ENCODE data around the gene DMXL2.

The DMXL2 gene

DNA sequence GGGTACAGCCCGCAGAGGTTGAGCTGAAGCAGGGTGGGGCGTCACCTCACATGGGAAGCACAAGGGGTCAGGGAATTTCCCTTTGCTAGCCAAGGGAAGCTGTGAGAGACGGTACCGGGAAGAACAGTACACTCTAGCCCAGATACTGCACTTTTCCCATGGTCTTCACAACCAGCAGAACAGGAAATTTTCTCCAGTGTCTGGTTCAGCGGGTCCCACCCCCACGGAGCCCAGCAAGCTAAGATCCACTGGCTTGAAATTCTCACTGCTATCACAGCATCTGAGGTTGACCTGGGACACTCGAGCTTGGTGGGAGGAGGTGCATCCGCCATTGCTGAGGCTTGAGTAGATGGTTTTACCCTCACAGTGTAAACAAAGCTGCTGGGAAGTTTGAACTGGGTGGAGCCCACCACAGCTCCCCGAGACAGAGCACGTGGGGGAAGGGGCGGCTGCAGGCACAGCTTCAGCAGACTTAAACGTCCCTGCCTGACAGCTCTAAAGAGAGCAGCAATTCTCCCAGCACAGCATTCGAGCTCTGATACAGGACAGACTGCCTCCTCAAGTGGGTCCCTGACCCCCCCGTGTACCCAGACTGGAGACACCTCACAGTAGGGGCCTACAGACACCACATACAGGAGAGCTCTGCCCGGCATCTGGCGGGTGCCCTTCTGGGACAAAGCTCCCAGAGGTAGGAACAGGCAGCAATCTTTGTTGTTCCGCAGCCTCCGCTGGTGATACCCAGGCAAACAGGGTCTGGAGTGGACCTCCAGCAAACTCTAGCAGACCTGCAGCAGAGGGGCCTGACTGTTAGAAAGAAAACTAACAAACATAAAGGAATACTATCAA is 53.4 kb downstream of the DMXL2 start:
- DNase-seq, result peak; percentile 9

DNA sequence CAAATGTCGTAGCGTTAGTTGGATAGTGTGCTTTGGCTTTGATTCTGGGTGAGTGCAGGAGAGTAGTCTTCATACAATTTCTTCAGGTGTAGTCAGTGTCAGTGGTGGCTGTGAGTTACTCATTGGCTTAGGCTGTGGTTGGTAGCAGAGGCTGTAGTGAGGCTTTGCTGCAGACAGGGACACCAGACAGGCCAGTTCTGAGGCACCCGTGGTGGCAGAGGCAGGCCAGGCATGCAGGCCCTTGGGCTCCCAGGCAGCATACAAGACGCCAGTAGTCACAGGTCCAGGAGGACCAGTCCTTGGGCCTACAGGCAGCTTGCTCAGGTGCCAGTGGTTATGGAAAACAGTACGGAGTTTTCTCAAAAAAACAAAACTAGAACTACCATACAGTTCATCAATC is 61.3 kb downstream of the DMXL2 start:
- no peak for DNase-seq

DNA sequence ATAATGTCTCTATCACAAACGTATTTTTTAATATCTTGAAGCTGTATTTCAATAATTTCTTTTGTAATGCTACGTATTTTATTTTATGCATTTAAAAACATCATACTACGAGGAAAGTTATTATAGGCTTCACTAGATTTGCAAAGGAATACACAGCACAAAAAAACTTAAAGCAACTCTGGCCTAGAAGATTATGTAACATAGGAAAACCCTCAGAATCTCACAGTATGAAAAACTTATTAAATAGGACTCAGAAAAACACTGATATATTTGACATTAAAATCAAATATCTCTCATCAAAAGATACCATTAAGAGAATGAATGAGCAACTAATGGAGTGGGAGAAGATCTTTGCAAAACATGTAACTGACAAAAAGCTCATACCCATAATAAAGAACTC is 63.7 kb downstream of the DMXL2 start:
- DNase-seq, result no peak

DNA sequence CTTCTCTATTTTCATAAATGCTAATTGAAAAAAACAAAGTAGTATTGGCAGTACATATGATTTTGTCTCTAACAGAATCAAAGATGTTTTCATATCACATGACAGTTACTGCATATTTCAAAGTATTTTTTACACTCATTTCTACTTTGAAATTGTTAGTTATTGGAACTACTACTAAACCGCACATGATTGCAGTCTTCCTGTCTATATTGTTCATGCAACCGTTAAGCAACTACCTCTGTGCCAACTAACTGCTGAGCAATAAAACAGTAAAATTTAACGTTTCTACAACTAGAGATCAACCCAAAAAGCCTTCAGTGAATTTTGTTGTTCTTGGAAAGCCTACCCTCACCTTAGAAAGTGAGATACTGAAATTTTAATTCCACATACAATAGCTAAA is 64.2 kb downstream of the DMXL2 start:
- DNase-seq, result no peak

DNA sequence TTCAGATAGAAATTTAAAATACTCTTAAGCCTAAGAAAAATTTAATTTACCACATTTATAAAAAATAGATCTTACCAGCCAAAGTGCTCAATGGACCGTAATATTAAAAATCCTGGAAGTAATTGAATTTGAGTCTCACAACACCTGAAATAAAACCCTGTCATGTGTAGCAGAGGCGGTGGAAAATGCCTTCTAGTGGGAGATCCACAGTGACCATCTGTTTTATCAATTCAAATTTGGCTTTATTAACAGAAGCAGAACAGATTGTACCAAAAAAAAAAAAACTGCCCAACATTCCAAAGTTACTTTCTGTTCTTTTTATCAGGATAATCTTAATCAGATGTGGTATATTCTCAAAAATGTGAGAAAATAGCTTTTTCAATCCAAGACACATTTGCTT is 71.7 kb downstream of the DMXL2 start:
- no peak for DNase-seq

DNA sequence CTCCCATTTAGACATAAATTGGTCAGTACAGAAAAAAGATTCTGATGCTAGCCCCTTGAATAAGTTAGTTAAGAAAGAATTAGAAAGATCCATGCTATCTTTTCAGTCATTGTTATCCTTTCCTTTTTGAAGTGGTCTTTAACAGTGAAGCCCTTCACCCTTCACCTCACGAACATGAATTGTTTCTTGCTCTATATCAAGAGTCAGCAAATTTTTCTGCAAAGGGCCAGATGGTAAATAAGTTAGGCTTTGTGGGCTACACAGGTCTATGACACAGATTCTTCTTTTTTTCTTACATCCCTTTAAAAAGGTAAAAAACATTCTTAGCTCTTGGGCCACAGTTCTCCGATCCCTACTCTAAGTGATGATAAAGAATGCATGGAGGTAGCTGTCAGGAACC is 74.9 kb downstream of the DMXL2 start:
- no peak for DNase-seq

DNA sequence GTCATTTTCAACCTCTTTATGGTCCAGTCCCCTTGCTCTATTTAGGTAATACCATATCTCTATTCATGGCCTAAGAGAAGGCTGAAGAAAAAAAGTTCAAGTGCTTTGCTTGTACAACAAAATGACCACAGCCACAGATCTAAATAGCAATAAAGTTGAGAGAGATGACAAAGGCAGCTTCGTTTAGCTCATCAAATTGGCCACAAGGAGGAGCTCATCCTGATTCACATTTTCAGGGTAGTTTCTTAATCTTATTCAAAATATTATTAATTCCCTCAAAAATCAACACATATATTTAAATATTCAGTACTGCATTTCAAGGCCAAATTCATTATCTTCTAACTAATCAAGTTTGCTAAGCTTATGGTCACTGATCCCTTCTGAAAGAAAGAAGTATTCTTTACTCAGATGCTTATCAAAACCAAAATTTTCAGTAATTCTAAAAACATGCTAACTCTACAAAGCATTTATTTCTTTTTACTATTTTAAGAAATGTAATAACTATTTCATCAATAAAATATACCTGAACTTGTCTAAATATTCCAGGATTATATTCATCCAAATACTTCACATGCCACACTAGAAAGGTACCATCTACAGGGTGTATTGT is 85.5 kb downstream of the DMXL2 start:
- peak; percentile 16 for DNase-seq

DNA sequence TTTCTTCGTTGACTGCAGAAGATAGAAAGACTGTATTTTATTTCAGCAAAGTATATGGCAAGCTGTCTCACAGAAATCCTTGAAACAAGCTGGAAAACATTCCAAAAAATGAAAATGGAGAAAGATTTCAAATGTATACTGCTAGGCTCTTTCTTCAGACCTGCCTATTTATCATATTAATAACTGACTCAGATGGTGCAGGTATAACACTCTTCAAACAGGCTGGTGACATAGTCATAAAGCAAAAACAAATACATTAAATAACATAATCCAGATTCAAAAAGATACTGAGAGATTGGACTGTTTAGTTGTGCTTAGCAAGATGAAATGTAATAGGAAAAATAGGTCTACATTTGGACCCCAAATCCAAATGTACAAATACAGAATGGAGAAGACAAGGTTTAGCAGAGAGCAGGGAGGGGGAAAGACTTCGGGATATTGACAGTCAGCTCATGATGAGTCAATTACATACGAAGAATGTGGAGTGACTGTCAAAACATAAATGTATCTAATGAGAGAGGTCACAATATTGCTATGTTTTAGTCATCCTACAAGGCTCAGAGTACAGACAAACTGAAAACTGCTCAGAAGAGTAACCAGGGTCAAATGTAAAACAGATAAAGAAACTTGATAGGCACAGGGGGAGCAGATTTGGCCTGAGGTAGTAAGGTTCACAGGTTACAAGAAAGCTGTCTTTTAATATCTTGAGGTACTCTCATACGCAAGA is 88.7 kb downstream of the DMXL2 start:
- no peak for DNase-seq

DNA sequence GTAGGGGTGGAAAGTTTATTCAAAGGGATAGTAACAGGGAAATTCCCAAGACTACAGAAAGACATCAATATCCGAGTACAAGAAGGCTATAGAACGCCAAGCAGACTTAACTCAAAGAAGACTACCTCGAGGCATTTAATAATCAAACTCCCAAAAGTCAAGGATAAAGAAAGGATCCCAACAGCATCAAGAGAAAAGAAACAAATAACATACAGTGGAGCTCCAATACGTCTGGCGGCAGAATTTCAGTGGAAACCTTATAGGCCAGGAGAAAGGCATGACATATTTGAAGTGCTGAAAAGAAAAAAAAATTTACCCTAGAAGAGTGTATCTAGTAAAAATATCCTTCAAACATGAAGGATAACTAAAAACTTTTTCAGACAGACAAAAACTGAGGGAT is 95.6 kb downstream of the DMXL2 start:
- DNase-seq, result no peak

DNA sequence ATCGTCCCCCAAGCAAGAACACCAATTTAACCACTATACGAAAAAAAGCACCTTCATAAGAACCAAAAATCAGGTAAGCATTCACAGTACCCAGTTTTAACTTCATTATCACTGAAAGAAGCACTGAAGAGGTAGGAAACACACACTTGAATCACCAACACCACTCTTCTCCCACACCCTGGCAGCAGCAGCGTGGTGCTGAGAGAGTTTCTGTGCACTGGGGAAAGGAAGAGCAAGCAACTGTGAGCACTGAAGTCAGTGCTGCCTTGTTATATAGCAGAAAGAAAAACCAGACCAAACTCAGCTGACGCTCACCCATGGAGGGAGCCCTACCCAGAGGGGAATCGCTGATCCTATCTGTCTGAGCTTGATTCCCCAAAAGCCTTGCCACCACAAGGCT is 98.2 kb downstream of the DMXL2 start:
- no peak for DNase-seq

DNA sequence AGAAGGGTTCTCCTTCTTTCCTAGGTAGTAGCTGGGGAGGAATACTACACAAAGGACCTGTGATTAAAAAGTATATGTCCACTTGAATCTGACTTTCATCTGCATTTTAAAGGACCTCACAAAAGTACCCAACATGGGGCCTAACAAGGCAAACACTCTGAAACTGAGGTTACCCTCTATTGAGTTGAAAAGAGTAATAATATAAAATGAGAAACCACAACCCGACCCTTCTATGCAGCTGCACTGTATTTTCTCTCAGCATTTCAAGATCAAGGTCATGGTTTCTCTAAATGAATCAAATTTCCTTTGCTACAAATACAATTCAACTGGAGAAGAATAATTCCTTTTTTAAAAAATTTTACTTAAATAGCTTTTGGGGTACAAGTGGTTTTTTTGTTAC is 106.3 kb downstream of the DMXL2 start:
- DNase-seq, result no peak

DNA sequence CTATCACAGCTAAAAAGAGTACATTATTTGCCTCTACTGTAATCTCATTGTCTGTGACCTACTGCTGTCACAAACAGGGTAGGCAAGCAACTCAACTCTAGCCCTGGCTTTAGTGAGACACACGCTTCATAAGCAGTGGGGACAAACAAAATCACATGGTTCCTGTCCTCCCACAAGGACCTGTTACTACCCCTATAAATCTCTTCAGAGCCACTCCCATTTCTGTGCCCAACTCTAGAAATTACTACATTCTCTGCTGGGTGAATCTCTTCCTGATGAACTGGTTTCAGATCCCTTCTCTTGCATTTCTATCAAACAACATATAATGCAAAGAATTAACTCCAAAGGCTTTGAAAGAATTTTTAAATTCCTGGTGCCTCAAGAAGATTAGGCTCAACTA is 117.3 kb downstream of the DMXL2 start:
- DNase-seq, result no peak

DNA sequence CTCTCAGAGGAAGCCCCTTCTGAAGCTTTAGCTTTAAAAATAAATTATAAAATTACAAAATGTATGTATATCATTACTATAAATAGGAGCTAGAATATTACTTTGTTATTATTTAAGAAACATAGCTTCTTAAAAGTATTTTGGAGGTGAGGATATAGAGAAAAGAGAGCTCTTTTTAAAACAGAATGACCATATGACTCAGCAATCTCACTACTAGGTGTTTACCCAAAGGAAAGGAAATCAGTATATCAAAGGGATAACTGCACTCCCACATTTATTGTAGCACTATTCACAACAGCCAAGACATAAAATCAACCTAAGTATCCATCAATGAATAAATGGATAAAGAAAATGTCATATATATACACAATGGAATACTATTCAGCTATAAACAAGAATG is 119.6 kb downstream of the DMXL2 start:
- no peak for DNase-seq

DNA sequence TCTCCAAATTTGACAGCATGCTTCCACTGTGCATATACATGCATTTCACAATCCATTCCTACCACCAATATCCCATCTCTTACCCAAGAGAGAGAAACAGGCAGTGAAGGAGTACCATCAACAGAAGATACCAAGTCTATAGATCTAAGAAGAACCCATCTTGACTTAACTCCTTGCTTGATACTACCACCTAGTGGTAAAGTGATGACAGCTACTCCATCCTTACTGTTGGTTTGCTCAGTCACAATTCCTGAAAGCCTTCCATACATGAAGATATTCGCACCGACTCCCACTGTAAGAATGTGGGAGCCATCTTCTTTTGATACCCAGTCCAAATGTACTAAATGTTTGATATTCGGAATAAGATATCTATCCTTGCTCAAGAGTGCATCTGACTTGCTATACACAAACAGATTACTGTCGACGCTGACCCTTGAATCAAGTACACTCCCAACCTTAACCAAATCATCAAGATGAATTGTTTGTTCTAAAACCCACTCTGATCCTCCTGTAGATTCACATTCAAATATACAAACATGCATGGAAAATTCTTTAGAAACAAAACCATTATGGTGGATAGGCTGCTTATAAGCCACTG is 123.1 kb downstream of the DMXL2 start:
- DNase-seq, result peak; percentile 48

DNA sequence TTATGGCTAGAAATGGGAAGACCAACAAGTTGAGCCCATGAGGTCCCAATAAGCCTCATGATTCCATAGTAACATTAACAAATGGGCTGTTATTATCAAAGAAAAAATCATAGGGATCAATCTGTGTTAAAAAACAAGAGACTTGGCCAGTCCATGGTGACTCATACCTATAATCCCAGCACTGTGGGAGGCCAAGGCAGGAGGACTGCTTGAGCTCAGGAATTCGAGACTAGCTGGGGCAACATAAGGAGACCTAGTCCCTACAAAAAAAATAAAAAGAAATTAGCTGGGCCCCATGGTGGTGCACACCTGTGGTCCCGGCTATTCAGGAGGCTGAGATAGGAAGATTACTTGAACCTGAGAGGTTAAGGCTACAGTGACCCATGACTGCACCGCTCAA is 124.8 kb downstream of the DMXL2 start:
- DNase-seq, result no peak

DNA sequence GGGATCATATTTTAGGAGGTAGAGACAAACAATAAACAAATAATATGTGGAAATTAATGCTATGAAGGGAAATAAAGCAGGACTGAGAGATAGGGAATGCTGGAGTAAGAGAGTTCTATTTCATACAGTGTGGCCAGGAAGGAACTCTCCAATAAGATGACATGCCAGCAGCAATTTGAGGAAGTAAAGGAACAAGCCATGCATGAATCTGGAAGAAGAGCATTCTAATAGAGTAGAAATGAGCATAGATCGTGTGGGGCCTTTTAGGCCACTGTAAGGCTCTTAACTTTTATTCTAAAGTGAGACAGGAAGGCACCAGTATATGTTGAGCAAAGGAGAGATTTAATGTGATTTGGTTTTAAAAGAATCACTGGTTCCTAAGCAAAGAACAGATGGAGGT is 126.3 kb downstream of the DMXL2 start:
- no peak for DNase-seq

DNA sequence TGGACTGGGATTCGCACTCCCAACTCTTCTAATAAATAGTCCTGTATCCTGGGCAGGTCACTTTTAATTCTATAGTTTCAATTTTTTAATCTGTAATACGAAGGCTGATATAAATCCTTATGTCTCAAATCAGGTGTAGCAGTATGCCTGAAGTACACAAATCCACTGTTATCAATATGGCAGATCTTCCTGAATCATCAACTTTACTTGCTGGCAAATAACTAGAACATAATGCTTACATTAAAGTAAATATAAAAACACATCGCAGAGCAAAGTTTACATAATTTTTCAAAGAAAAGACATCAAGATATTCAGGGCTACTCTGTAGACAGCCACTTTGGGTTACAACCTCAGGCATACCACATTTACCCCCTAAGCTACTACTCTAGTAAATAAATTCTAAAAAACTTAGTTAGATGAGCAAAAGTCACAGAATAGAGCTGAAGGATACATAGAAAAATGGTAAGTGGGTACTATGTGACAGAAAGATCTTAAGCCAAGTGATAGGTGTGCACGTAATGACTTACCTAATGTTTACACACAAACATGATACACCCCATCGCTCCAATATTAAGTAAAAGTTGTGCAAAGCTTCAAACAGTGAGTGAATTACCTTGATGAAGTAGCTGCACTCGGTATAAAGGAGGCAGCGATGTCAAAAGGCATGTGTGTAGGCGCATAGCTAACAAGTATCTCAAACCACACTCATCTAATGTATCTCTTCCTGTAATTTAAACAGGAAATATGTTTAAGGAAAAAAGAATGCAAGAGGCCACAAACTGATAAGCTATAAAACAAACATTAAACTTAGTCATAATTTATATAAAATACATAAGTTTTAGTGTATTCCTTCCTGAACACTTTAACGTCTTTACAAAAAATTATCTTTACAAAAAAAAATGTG is 127.9 kb downstream of the DMXL2 start:
- DNase-seq, result no peak

DNA sequence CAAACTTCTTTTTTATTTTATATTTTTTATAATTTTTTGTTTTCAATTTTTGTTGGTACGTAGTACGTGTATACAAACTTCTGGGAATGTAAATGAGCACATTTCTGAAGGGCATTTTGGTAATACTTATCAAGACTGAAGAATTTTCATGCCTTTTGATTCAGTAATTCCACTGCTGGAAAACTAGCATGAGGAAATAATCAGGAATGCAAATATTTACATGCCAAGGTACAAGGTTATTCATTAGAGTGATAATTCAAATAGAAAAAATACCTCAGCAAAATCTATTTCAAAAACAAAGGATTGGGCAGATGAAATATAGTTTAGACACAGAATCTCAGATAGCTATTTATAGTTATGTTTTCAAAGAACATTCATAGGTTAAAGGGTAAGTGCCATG is 128.7 kb downstream of the DMXL2 start:
- no peak for DNase-seq

DNA sequence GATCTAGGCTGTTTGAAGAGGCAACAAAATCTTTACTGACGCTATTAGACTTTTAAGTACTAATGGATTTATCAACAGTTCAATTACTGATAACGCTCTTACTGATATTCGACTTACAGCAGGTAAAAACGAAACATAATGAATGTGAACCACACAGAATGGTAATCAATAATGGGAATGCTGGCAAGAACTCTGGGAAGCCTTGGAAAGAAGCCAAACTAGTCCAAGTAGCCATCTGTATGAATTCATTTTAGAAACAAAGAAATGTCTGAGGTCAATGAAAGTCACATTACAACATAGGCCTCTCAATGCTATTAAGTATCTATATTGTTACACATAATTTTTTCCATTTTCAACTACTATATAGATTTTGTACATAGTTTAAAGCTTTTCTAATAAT is 130.0 kb downstream of the DMXL2 start:
- no peak for DNase-seq

DNA sequence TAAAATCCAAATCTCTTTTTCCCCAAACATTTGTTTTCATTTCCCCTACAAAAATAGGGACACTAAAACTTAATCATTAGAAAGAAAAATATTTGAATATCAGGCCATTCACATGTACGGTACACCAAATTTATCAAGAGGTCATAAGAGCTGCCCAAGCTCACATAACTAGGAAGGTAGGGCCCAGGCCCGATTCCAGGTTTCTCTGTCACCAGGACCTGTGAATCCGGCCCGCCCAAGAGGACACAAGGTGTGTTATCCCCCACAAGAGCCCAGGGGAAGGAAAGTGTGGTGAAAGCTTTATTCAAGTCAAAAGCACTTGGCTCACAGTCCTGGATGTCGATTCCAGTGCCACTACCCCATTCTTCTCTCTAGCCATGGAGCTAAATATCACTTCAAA is 130.6 kb downstream of the DMXL2 start:
- DNase-seq, result no peak

DNA sequence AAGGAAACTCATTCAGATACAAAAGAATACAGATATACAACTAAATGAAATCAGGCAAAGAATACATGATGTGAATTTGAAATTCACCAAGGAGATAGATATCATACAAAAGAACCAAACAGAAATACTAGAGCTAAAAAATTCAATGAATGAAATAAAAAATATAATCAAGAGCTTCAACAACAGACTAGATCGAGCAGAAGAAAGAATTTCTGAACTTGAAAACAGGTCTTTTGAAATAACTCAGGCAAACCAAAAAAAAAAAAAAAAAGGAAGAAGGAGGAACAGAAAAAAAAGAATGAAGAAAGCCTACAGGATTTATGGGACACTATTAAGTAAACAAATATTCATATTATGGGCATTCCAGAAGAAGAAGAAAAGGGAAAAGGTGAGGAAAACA is 137.8 kb downstream of the DMXL2 start:
- peak; percentile 1 for DNase-seq

DNA sequence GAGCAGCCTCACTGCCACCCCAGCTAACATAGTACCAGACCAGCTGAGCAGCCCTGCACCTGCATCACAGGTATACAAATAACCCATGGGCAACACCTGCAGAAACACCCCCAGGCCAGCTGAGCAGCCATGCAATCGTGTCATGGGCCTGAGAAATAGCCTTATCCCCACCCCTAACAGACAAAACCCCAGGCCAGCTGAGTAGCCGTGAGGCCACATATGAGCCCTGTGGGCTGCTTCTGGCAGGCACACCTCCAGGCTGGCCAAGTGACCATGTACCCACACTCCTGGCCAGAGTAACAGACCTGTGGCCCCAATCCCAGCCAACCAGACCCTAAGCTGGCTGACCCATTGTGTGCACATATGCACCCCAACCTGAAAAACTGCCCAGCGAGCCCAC is 138.6 kb downstream of the DMXL2 start:
- DNase-seq, result no peak

DNA sequence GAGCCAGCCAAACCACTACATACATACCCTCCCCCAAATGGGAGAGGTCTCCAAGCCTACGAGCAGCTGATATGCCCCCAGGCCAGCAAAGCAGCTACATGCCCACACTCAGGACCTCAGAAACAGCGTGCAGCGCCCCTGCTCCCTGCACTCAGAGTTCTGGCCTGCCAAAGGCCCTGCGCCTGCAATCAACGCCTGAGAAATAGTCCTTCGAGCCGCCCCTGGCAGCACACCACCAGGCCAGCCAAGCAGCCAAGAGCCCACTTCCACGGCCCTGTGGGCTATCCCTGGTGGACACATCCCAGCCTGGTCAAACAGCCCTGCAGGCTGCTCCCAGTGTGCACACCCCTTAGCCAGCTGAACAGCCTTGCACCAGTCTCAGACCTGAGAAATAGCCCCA is 139.1 kb downstream of the DMXL2 start:
- no peak for DNase-seq

All from OCI-M1 (cell line).